GM10248 (cell line): Measurements from ENCODE around the gene RBM8A.

Experiments used
- CTCF ChIA-PET: fragments of 300-600 bp; sonication (Branson Sonifier 250); formaldehyde crosslinking; extraction: SDS; loops from one replicate; lab custom pipeline; 2021; ENCODE audit warnings: antibody characterized with exemption; lab: Yijun Ruan, JAX
- POLR2A ChIA-PET: fragments of 350-650 bp; sonication (Branson Sonifier 250); formaldehyde crosslinking; extraction: SDS; loops from one replicate; lab custom pipeline; 2020; ENCODE audit warnings: antibody characterized with exemption; lab: Yijun Ruan, JAX
- DNase-seq: peaks from one replicate; pipeline ENCODE4 v3.0.0; 2012; ENCODE audit errors: extremely low spot score
- TF ChIP-seq, protein P1 (sequence below): IDR thresholded peaks from 2 replicates; pipeline ENCODE4 v1.5.1; 2012; ENCODE audit warnings: mild to moderate bottlenecking, low read depth; ENCODE audit errors: extremely low read depth, missing control alignments, control extremely low read depth

Gene RBM8A

DNA sequence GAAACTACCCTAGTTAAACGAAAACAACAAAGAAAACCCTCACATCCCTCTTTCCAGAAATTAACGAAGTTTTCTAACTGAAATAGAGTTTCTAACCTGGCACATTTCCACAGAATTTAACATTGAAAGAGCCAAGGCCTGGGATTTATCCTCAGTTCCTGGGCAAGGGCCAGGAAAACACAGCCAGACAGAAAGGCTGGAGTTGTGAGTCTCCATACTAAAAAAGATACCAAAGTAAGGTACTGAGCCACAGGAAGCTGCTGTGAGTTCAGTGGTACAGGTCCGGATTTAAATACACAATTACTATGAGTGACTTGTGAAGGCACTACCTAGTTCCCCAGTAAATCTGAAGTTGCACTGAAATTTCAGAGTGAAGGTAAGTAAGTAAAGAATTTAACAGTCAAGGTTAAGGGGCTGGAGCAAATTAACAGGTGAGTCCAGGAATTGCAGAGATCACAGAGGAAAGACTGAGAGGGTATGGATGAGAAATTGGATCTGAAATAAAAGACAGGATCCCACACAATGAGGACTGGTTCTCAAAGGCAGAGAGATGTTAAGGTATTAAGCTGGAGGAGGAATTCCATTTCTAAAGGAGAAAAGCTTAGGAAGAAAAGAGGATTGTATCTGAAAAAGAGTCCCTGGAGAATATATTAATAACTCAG, 29.6 kb upstream of the RBM8A start:
- CTCF ChIA-PET, result interaction anchor here (1.2 to 4.1 kb wide), 9 partner anchors 10 to 114 kb away, joined by 3 to 32 read pairs (median 6); partner anchors contain the start of gene RBM8A
- TF ChIP-seq, protein P1, sequence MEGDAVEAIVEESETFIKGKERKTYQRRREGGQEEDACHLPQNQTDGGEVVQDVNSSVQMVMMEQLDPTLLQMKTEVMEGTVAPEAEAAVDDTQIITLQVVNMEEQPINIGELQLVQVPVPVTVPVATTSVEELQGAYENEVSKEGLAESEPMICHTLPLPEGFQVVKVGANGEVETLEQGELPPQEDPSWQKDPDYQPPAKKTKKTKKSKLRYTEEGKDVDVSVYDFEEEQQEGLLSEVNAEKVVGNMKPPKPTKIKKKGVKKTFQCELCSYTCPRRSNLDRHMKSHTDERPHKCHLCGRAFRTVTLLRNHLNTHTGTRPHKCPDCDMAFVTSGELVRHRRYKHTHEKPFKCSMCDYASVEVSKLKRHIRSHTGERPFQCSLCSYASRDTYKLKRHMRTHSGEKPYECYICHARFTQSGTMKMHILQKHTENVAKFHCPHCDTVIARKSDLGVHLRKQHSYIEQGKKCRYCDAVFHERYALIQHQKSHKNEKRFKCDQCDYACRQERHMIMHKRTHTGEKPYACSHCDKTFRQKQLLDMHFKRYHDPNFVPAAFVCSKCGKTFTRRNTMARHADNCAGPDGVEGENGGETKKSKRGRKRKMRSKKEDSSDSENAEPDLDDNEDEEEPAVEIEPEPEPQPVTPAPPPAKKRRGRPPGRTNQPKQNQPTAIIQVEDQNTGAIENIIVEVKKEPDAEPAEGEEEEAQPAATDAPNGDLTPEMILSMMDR, result no peak
- POLR2A ChIA-PET, result interaction anchor here (1.4 to 2.2 kb wide), 3 partner anchors 23 to 98 kb away, joined by 4 to 9 read pairs (median 8); partner anchors contain the start of genes PIAS3 and RBM8A
- DNase-seq, result no peak

DNA sequence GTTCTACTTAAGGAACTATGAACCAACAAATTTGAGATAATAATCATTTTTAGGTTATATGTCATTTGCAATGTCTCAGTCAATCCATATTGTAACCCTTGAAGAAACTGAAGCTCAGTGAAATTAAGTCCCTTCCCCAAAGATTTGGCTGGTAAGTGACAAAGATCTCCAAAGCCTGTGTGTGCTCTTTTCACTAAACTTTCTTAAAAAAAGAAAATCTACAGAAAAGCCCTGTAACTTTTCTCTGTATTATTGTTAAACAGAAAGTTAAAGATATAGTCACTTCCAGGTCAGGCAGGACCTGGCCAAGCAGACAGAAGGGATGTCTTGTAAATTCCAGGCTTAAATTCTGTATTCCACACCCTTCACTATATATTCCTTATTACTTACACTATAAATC, 29.1 kb upstream of the RBM8A start:
- DNase-seq, result no peak
- TF ChIP-seq, protein P1, result no peak
- ChIA-PET CTCF (interaction anchor here (1.9 to 4.1 kb wide), 2 partner anchors 10 to 22 kb away, joined by 6 to 32 read pairs; no protein-coding TSS in a partner anchor), POLR2A (no interaction called here)

DNA sequence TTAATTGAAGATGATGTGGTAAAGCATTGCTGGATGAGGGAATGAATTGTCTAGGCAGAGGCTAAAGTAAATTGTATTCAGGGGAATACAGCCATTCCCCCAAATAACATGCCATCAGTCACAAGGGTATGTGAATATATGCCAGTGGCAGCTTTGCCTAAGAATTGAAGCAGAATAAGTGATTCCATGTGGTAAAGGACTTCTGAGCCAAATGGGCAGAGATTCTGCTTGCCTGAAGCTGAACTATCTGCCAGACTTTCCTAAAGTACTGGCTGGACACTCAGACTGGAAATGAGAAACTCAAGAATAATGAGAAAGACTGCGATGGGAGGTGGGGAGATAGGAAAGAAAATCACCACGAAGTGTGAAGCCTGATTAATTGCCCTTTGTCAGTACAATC, 28.2 kb upstream of the RBM8A start:
- ChIA-PET POLR2A (no interaction called here), CTCF (interaction anchor here (0.8 to 3.3 kb wide), 4 partner anchors 9 to 64 kb away, joined by 3 to 9 read pairs (median 6); partner anchors contain the start of genes ANKRD34A and POLR3GL)
- no peak for DNase-seq
- TF ChIP-seq, protein P1, result no peak

DNA sequence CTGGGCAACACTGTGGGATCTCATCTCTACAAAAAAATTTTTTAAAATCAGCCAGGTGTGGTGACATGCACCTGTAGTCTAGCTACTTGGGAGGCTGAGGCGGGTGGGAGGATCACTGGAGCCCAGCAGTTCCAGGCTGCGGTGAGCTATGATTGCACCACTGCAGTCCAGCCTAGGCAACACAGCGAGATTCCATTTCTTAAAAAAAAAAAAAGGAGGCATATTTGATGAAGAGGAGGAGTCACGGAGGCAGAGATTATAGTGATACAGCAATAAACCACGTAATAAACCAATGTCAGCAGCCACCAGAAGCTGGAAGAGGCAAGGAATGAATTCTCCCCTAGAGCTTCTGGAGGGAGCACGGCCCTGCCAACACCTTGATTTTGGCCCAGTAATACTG, 26.6 kb upstream of the RBM8A start:
- TF ChIP-seq, protein P1, result no peak
- POLR2A ChIA-PET, result no interaction called here
- CTCF ChIA-PET, result interaction anchor here (1.4 to 3.3 kb wide), 4 partner anchors 9 to 94 kb away, joined by 3 to 9 read pairs (median 5); partner anchors contain the start of gene RBM8A
- no peak for DNase-seq

DNA sequence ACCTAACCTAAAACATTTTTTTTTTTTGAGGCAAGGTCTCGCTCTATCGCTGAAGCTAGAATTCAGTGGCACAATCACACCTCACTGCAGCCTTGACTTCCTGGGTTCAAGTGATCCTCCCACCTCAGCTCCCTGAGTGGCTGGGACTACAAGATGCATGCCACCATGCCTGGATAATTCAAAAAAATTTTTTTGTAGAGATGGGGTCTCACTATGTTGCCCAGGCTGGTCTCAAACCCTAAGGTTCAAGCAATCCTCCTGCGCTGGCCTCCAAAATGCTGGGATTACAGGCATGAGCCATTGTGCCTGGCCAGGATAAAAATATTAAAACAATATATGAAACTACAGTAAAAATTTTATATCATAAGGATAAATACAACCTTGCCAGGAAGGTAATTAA, 25.6 kb upstream of the RBM8A start:
- TF ChIP-seq, protein P1, result no peak
- CTCF ChIA-PET, result interaction anchor here (1.4 to 3.3 kb wide), 3 partner anchors 8 to 93 kb away, joined by 3 to 9 read pairs (median 3); partner anchors contain the start of gene RBM8A
- POLR2A ChIA-PET, result no interaction called here
- DNase-seq, result no peak

DNA sequence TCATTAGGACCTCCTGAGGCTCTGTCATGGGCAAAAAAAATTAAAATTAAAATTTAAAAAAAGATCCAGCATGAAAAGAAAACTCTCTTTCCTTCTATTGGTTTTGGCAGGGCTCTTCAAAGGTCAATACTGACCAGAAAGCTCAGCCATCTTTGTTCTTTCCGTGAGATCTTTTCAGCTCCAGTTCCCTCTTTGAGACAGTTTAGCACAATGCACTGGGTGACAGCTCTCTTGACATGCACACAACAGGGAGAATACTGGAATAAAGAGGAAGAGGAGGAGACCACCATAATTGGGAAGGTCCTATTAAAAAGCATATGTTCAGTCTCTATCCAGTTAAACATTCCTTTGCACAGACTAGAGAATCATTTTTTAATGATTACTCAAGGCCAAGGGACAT, 24.2 kb upstream of the RBM8A start:
- TF ChIP-seq, protein P1, result no peak
- ChIA-PET POLR2A (no interaction called here), CTCF (interaction anchor here (1.5 kb wide), 1 partner anchor 26 kb away, joined by 3 read pairs; no protein-coding TSS in a partner anchor)
- DNase-seq, result no peak
